ENCODE measurements around the gene LCE3A.

LCE3A gene

DNA sequence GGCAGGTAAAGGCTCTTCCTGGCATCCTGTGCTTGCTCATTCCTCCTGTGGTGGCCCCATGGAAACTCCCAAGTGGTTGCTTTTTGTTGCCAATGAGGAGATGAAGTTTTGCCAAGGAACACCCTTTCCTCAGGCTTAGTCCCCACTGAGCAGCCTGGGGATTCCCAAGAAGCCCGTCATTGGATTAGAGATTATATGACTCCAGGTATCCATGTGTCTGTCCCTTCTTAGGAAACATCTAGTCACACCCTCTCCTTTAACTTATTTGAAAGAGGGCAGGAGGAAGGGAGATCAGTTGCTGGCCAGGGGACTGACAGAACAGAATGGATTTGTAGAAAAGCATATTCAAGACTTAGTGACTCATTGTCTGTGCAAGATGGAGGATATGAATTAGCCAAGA is 3.8 kb upstream of the LCE3A start:
- H4K20me1 ChIP-seq (ENCODE audit: insufficient read depth, low read length): no peaks in the 10 kb centered on the region
- H3K4me2 ChIP-seq (ENCODE audit: low read length): no peak overlapping the region
- no peak overlapping the region for H3K4me3 ChIP-seq (ENCODE audit: low read depth, low read length, poor library complexity, severe bottlenecking)
- no peaks in the 10 kb centered on the region for H3F3A ChIP-seq (ENCODE audit: insufficient read depth, low read length)
- no peaks in the 10 kb centered on the region for H3K9me2 ChIP-seq (ENCODE audit: low read depth, low read length)
- no peaks in the 10 kb centered on the region for H3K36me3 ChIP-seq (ENCODE audit: insufficient read depth, low read length)
- H3K4me1 ChIP-seq (ENCODE audit: insufficient read depth, low read length, severe bottlenecking): no peaks in the 10 kb centered on the region
- no peak overlapping the region for H3K9ac ChIP-seq (ENCODE audit: low read length)
- no peaks in the 10 kb centered on the region for H3K79me2 ChIP-seq (ENCODE audit: insufficient read depth, low read length)
- TF ChIP-seq EZH2 (IDR thresholded peaks at IDR 0.05; ENCODE audit: borderline replicate concordance, low read length): no peak
- TF ChIP-seq, protein P1, sequence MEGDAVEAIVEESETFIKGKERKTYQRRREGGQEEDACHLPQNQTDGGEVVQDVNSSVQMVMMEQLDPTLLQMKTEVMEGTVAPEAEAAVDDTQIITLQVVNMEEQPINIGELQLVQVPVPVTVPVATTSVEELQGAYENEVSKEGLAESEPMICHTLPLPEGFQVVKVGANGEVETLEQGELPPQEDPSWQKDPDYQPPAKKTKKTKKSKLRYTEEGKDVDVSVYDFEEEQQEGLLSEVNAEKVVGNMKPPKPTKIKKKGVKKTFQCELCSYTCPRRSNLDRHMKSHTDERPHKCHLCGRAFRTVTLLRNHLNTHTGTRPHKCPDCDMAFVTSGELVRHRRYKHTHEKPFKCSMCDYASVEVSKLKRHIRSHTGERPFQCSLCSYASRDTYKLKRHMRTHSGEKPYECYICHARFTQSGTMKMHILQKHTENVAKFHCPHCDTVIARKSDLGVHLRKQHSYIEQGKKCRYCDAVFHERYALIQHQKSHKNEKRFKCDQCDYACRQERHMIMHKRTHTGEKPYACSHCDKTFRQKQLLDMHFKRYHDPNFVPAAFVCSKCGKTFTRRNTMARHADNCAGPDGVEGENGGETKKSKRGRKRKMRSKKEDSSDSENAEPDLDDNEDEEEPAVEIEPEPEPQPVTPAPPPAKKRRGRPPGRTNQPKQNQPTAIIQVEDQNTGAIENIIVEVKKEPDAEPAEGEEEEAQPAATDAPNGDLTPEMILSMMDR (IDR thresholded peaks at IDR 0.05; ENCODE audit: low read length): no peak
- H3K9me3 ChIP-seq (ENCODE audit: low read length): no peaks in the 10 kb centered on the region
- no peak overlapping the region for H2AFZ ChIP-seq (ENCODE audit: low read length)
- H3K27ac ChIP-seq (ENCODE audit: low read depth, low read length, poor library complexity, severe bottlenecking): no peak overlapping the region
- no peaks in the 10 kb centered on the region for H3K27me3 ChIP-seq (ENCODE audit: insufficient read depth, low read length)

DNA sequence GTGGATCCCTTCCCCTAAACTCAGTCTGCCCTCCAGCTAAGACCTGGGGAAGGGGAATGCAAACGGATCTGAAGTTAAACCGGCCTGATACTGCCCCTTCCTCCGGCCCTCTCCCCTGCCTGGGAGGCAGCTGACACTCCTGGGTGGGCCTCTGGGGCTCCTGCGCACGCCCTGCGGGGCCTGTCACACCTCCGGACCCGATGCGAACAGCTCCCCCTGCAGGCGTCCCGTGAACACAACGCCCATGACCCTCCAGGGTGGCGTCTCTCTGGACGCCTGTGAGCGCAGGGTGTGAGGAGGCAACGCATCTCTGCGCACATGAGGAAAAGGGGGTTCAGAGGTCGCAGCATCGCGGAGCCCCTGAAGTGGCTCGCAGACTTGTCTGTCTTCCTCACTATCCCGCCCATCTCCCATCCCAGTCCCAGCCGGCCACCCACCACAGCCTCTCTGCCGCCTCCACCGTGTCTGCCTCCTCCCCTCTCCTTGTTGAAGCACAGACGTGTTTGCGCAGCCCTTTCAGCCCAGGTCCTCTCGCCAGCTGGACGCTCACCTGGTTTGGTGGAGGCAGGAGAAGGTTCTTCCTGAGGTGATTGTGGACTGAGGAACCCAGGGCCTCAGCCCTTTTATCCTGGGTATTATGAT is 421 bp upstream of the LCE3A start:
- H3K9ac ChIP-seq (ENCODE audit: low read length): no peak overlapping the region
- no peak overlapping the region for H2AFZ ChIP-seq (ENCODE audit: low read length)
- H3K79me2 ChIP-seq (ENCODE audit: insufficient read depth, low read length): no peaks in the 10 kb centered on the region
- H3F3A ChIP-seq (ENCODE audit: insufficient read depth, low read length): no peaks in the 10 kb centered on the region
- H3K9me2 ChIP-seq (ENCODE audit: low read depth, low read length): no peaks in the 10 kb centered on the region
- no peak overlapping the region for H3K27ac ChIP-seq (ENCODE audit: low read depth, low read length, poor library complexity, severe bottlenecking)
- H3K9me3 ChIP-seq (ENCODE audit: low read length): no peaks in the 10 kb centered on the region
- H3K4me2 ChIP-seq (ENCODE audit: low read length): no peak overlapping the region
- H3K4me1 ChIP-seq (ENCODE audit: insufficient read depth, low read length, severe bottlenecking): no peaks in the 10 kb centered on the region
- no peak overlapping the region for H3K4me3 ChIP-seq (ENCODE audit: low read depth, low read length, poor library complexity, severe bottlenecking)
- no peaks in the 10 kb centered on the region for H3K27me3 ChIP-seq (ENCODE audit: insufficient read depth, low read length)
- H4K20me1 ChIP-seq (ENCODE audit: insufficient read depth, low read length): no peaks in the 10 kb centered on the region
- TF ChIP-seq, protein P1 (IDR thresholded peaks at IDR 0.05; ENCODE audit: low read length): peak; percentile 56
- no peak for TF ChIP-seq EZH2 (IDR thresholded peaks at IDR 0.05; ENCODE audit: borderline replicate concordance, low read length)
- no peaks in the 10 kb centered on the region for H3K36me3 ChIP-seq (ENCODE audit: insufficient read depth, low read length)

DNA sequence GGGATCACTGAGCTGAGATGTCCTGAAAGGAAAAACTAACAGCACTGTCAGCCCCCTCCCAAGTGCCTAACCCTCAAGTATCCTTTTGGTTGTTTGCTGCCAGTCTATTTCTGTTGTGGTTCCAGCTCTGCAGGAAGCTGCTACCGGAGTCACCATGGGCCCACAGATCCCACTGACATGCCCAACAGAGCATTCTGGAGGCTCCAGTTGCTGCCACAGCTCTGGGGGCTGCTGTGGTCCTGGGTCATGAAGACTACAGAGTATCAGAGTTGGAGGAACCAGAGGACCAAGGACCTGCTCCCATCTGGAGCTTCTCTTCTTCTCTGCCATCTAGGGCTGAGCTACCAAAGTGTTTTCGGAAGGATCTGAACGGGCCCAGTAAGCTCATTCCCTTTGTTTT is 910 bp downstream of the LCE3A start:
- no peak overlapping the region for H2AFZ ChIP-seq (ENCODE audit: low read length)
- no peaks in the 10 kb centered on the region for H3K9me2 ChIP-seq (ENCODE audit: low read depth, low read length)
- no peaks in the 10 kb centered on the region for H3K79me2 ChIP-seq (ENCODE audit: insufficient read depth, low read length)
- H3K36me3 ChIP-seq (ENCODE audit: insufficient read depth, low read length): no peaks in the 10 kb centered on the region
- H4K20me1 ChIP-seq (ENCODE audit: insufficient read depth, low read length): no peaks in the 10 kb centered on the region
- no peak overlapping the region for H3K27ac ChIP-seq (ENCODE audit: low read depth, low read length, poor library complexity, severe bottlenecking)
- no peak overlapping the region for H3K9ac ChIP-seq (ENCODE audit: low read length)
- H3K27me3 ChIP-seq (ENCODE audit: insufficient read depth, low read length): no peaks in the 10 kb centered on the region
- H3K4me2 ChIP-seq (ENCODE audit: low read length): no peak overlapping the region
- no peaks in the 10 kb centered on the region for H3F3A ChIP-seq (ENCODE audit: insufficient read depth, low read length)
- H3K4me3 ChIP-seq (ENCODE audit: low read depth, low read length, poor library complexity, severe bottlenecking): no peak overlapping the region
- TF ChIP-seq, protein P1 (IDR thresholded peaks at IDR 0.05; ENCODE audit: low read length): no peak
- no peak for TF ChIP-seq EZH2 (IDR thresholded peaks at IDR 0.05; ENCODE audit: borderline replicate concordance, low read length)
- H3K4me1 ChIP-seq (ENCODE audit: insufficient read depth, low read length, severe bottlenecking): no peaks in the 10 kb centered on the region
- no peaks in the 10 kb centered on the region for H3K9me3 ChIP-seq (ENCODE audit: low read length)

All from OCI-LY1 (cell line).